Measurements from ENCODE around the gene OR6J1.

OR6J1 gene

DNA sequence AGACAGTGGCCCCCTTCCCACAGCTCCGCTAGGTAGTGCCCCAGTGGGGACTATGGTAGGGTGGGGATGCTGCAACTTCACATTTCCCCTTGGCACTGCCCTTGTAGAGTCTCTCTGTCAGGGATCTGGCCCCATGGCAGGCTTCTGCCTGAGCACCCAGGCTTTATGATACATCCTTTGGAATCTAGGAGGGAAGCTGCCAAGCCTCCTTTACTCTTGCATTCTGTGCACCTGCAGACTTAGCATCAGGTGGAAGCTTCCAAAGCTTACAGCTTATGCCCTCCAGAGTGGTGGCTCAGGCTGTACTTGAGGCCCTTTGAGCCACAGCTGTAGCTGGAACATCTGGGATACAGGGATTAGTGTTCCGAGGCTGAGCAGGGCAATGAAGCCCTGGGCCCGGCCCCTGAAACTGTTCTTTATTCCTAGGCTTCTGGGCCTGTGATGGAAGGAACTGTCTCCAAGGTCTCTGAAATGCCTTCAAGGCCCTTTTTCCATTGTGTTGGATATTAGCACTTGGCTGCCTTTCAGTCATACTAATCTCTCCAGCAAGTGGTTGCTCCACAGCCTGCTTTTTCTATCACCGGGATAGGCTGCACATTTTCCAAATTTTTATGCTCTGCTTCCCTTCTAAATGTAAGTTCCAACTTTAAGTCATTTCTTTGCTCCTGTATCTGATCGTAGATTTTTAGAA lies 22.2 kb upstream of the OR6J1 start:
- H3K36me3 ChIP-seq = no peaks in the 10 kb centered on the region
- H3K4me3 ChIP-seq (ENCODE audit: low read depth in 1 of 2, low read length in 1 of 2) = no peak overlapping the region
- no peaks in the 10 kb centered on the region for H3K9me3 ChIP-seq
- no peak overlapping the region for H3K27ac ChIP-seq
- TF ChIP-seq, protein P1, sequence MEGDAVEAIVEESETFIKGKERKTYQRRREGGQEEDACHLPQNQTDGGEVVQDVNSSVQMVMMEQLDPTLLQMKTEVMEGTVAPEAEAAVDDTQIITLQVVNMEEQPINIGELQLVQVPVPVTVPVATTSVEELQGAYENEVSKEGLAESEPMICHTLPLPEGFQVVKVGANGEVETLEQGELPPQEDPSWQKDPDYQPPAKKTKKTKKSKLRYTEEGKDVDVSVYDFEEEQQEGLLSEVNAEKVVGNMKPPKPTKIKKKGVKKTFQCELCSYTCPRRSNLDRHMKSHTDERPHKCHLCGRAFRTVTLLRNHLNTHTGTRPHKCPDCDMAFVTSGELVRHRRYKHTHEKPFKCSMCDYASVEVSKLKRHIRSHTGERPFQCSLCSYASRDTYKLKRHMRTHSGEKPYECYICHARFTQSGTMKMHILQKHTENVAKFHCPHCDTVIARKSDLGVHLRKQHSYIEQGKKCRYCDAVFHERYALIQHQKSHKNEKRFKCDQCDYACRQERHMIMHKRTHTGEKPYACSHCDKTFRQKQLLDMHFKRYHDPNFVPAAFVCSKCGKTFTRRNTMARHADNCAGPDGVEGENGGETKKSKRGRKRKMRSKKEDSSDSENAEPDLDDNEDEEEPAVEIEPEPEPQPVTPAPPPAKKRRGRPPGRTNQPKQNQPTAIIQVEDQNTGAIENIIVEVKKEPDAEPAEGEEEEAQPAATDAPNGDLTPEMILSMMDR (IDR thresholded peaks at IDR 0.05) = no peak
- H3K27me3 ChIP-seq = no peaks in the 10 kb centered on the region
- no peaks in the 10 kb centered on the region for H3K4me1 ChIP-seq (ENCODE audit: control insufficient read depth in 1 of 2, insufficient read depth in 1 of 2, low read depth in 1 of 2, low read length in 1 of 2)

DNA sequence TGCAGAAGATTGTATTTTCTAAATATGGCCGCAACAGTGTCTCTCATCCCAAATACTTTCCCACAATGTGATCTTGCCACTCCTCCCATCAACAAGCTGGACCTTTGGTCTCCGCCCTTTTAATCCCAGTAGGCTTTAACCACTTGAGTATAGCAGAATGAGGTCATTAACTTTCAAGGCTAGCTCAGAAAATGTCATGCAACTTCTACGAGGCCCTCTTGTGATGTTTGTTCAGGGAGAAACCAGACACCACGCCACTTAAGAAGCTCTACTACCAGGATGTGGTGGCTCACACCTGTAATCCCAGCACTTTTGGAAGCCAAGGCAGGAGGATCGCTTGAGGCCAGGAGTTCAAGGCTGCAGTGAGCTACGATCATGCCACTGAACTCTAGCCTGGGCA lies 20.1 kb upstream of the OR6J1 start:
- Histone ChIP-seq H3K4me3 (ENCODE audit: low read depth in 1 of 2, low read length in 1 of 2) (no peak overlapping the region), H3K36me3 (no peaks in the 10 kb centered on the region), H3K27me3 (no peaks in the 10 kb centered on the region), H3K9me3 (no peaks in the 10 kb centered on the region), H3K4me1 (ENCODE audit: control insufficient read depth in 1 of 2, insufficient read depth in 1 of 2, low read depth in 1 of 2, low read length in 1 of 2) (no peaks in the 10 kb centered on the region), H3K27ac (no peak overlapping the region)
- TF ChIP-seq, protein P1 (IDR thresholded peaks at IDR 0.05) = no peak

DNA sequence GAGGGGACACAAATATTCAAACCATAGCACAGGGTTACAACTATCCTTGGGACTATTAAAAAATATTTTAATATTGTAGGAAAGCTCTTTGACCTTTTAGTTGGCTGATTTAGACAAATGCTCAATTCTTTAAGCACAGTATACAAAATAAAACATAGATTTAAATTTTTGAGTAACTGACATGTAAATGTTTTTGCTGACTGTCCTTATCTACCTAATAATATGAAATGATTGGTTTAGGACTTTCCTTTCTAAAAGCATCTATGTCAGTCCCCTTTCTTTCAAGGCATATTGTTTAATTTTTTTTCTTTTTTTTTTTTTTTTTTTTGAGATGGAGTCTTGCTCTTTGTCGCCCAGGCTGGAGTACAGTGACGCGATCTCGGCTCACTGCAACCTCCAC lies 16.5 kb upstream of the OR6J1 start:
- H3K9me3 ChIP-seq = no peaks in the 10 kb centered on the region
- H3K27me3 ChIP-seq = no peaks in the 10 kb centered on the region
- TF ChIP-seq, protein P1 (IDR thresholded peaks at IDR 0.05) = no peak
- no peak overlapping the region for H3K4me3 ChIP-seq (ENCODE audit: low read depth in 1 of 2, low read length in 1 of 2)
- no peak overlapping the region for H3K27ac ChIP-seq
- no peaks in the 10 kb centered on the region for H3K4me1 ChIP-seq (ENCODE audit: control insufficient read depth in 1 of 2, insufficient read depth in 1 of 2, low read depth in 1 of 2, low read length in 1 of 2)
- H3K36me3 ChIP-seq = no peaks in the 10 kb centered on the region

DNA sequence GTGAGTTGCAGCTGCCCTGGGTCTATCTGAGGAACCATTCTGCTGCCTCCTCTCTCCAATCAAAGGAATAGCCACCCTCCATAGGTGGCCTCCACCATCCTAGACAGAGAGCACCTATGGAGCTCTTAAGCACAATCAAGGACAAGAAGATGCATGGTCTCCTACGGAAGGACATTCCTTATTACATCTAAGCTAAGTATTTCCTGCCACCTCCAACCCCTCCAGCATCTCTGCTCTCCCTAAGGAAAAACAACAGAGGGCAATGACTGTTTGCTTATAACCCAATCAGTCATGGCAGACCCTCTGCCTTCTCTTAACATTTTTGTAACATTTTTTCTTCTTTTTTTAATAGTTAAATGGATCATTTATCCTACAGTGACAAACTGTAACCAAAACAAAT lies 14.8 kb upstream of the OR6J1 start:
- H3K36me3 ChIP-seq = no peaks in the 10 kb centered on the region
- no peak overlapping the region for H3K27ac ChIP-seq

DNA sequence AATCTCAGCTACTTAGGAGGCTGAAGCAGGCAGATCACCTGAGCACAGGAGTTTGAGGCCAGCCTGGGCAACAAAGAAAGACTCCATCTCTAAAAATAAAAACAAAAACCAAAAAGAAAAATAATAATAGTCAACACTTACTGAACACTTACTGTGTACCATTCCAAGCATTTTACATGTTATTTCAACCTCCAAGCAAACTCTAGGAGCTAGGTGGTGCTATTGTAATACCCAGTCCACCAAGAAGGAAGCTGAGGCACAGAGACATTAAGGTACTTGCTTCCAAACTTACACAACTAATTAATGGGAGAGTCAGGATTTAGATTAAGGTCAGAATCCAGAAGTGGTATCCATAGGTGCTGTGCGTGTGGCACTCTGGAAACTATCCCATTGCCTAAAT lies 13.7 kb upstream of the OR6J1 start:
- Histone ChIP-seq H3K27ac (no peak overlapping the region), H3K4me3 (ENCODE audit: low read depth in 1 of 2, low read length in 1 of 2) (no peak overlapping the region), H3K9me3 (no peaks in the 10 kb centered on the region), H3K36me3 (no peaks in the 10 kb centered on the region), H3K4me1 (ENCODE audit: control insufficient read depth in 1 of 2, insufficient read depth in 1 of 2, low read depth in 1 of 2, low read length in 1 of 2) (no peaks in the 10 kb centered on the region), H3K27me3 (no peaks in the 10 kb centered on the region)
- TF ChIP-seq, protein P1 (IDR thresholded peaks at IDR 0.05) = no peak

More for the DNA sequence above, 14.8 kb upstream of the OR6J1 start:
- Histone ChIP-seq H3K4me3 (ENCODE audit: low read depth in 1 of 2, low read length in 1 of 2) (no peak overlapping the region), H3K27me3 (no peaks in the 10 kb centered on the region), H3K4me1 (ENCODE audit: control insufficient read depth in 1 of 2, insufficient read depth in 1 of 2, low read depth in 1 of 2, low read length in 1 of 2) (no peaks in the 10 kb centered on the region), H3K9me3 (no peaks in the 10 kb centered on the region)
- TF ChIP-seq, protein P1 (IDR thresholded peaks at IDR 0.05) = no peak

Data from neutrophil (primary cell).